ENCODE data around the gene SGCA. TPM values are rescaled to one million over a fixed set of nuclear protein-coding genes. Genes with fewer than 3 reads are reported as not detected.

Gene SGCA
- total RNA-seq, 1 experiment from 2014 or later = 0.24 TPM

- Histone ChIP-seq H4K5ac (ENCODE audit: insufficient read length, low read depth, low read length) (no peak within 1 kb of the TSS), H3K56ac (ENCODE audit: insufficient read length, low read depth, low read length) (no peak within 1 kb of the TSS), H2AK5ac (ENCODE audit: insufficient read length, low read length) (no peak within 1 kb of the TSS), H2BK120ac (ENCODE audit: low read depth, low read length, poor library complexity, severe bottlenecking) (no peak within 1 kb of the TSS), H3K4ac (ENCODE audit: low read depth, low read length) (no peak within 1 kb of the TSS), H4K20me1 (ENCODE audit: control insufficient read depth, insufficient read depth, insufficient read length) (no peaks in the 10 kb centered on the region), H3K9me3 (ENCODE audit: control insufficient read depth, low read depth, low read length) (no peaks in the 10 kb centered on the region), H2AFZ (ENCODE audit: low read length) (no peak within 1 kb of the TSS), H3K27ac (ENCODE audit: insufficient read length, low read depth, low read length) (no peak within 1 kb of the TSS), H2BK12ac (ENCODE audit: insufficient read length, low read depth, low read length) (no peak within 1 kb of the TSS), H3K27me3 (ENCODE audit: insufficient read depth, low read length) (no peaks in the 10 kb centered on the region; the same call in 1 of the 2 replicates), H3T11ph (ENCODE audit: low read length) (no peak within 1 kb of the TSS), H4K8ac (replicated peaks; ENCODE audit: insufficient read length, low read depth, low read length) (no peak within 1 kb of the TSS), H3K23me2 (ENCODE audit: insufficient read length, low read depth, low read length, poor library complexity, severe bottlenecking) (peaks cover 12% of the 10 kb centered on the region), H2BK5ac (ENCODE audit: insufficient read length, low read length) (no peak within 1 kb of the TSS), H3K79me2 (ENCODE audit: insufficient read depth, low read length) (no peaks in the 10 kb centered on the region), H3K4me1 (ENCODE audit: insufficient read depth, low read length) (peaks cover 5% of the 10 kb centered on the region; the same call in 1 of the 2 replicates), H3K79me1 (ENCODE audit: insufficient read depth, low read depth, low read length, poor library complexity, severe bottlenecking) (no peaks in the 10 kb centered on the region), H3K14ac (ENCODE audit: insufficient read depth, low read length) (peak within 1 kb of the TSS; percentile 66; the same call in 1 of the 2 replicates), H2BK15ac (ENCODE audit: low read depth, low read length) (no peak within 1 kb of the TSS), H3K23ac (ENCODE audit: insufficient read length, low read depth, low read length) (no peak within 1 kb of the TSS), H3K9ac (ENCODE audit: extremely low read depth, insufficient read length, low read length) (no peak within 1 kb of the TSS), H2BK20ac (ENCODE audit: low read depth, low read length, poor library complexity, severe bottlenecking) (no peak within 1 kb of the TSS), H3K18ac (ENCODE audit: insufficient read length, low read depth, low read length) (no peak within 1 kb of the TSS), H3K4me2 (ENCODE audit: insufficient read depth, insufficient read length, low read length) (peak within 1 kb of the TSS; percentile 82), H4K91ac (ENCODE audit: insufficient read length, low read depth, low read length) (no peak within 1 kb of the TSS)
- no peak within 1 kb of the TSS for H3K27ac Mint-ChIP-seq
- WGBS (ENCODE audit: extremely low coverage, insufficient read length, low lambda C conversion rate) = no CpG with 5 or more reads among the region's 84 CpGs
- TF ChIP-seq CTCF (conservative IDR thresholded peaks at IDR 0.05) = no peak
- H3K27me3 Mint-ChIP-seq (ENCODE audit: low read depth) = peaks cover 42% of the 10 kb centered on the region
- H3K4me1 Mint-ChIP-seq = peaks cover 32 to 61% of the 10 kb centered on the region in 2 experiments
- H3K9me3 Mint-ChIP-seq = no peaks in the 10 kb centered on the region; a peak in 1 of 5 replicates
- peak within 1 kb of the TSS; percentile 83 to 93 for H3K4me3 Mint-ChIP-seq
- no peaks in the 10 kb centered on the region; a peak in 2 of 7 replicates for H3K36me3 Mint-ChIP-seq (ENCODE audit: insufficient read depth in 1 of 3, low read depth in 3 of 3)
- DNase-seq = peak; percentile 60
These were observed 35.9 kb upstream of the SGCA start, which contains the start of gene SAMD14 for GRCh38 chr17:50129728-50130558. SAMD14 (minus strand) TSS chr17:50130160; CDS start chr17:50124959, 5,201 bp downstream.

All from H9 (cell line).